Hematopoietic multipotent progenitor cell treated with erythropoietin and hydrocortisone succinate and interleukin-3 and kit ligand, for 6 days (in vitro differentiated cells): Measurements from ENCODE around the gene PRKCD.

ENCODE experiments used
- DNase-seq: peaks from one replicate; pipeline ENCODE4 v3.0.0-alpha.2; 2015

Gene PRKCD

GRCh38 chr3:53171827-53172505 lies 11.0 kb downstream of the PRKCD start:
- DNase-seq, result peak; percentile 53

- DNase-seq, result no peak
These were observed 12.1 kb downstream of the PRKCD start for GRCh38 chr3:53173107-53173506.

GRCh38 chr3:53174346-53175250 lies 13.6 kb downstream of the PRKCD start:
- DNase-seq, result no peak

- DNase-seq, result no peak
These were observed 14.9 kb downstream of the PRKCD start for GRCh38 chr3:53175613-53176540.

GRCh38 chr3:53178246-53178645 lies 17.2 kb downstream of the PRKCD start:
- DNase-seq, result no peak

- no peak for DNase-seq
These were observed 18.6 kb downstream of the PRKCD start for GRCh38 chr3:53179580-53179979.

GRCh38 chr3:53180305-53181023 lies 19.5 kb downstream of the PRKCD start:
- DNase-seq, result no peak

GRCh38 chr3:53181024-53181371 lies 20.0 kb downstream of the PRKCD start:
- no peak for DNase-seq

- no peak for DNase-seq
These were observed 20.5 kb downstream of the PRKCD start for GRCh38 chr3:53181528-53181927.

GRCh38 chr3:53182764-53183355 lies 21.9 kb downstream of the PRKCD start:
- no peak for DNase-seq

- no peak for DNase-seq
These were observed 22.5 kb downstream of the PRKCD start for GRCh38 chr3:53183514-53183913.

- DNase-seq, result no peak
These were observed 23.7 kb downstream of the PRKCD start for GRCh38 chr3:53184701-53185100.

- no peak for DNase-seq
These were observed 24.9 kb downstream of the PRKCD start for GRCh38 chr3:53185761-53186465.

- no peak for DNase-seq
These were observed 25.7 kb downstream of the PRKCD start for GRCh38 chr3:53186726-53187125.

- DNase-seq, result no peak
These were observed 26.4 kb downstream of the PRKCD start for GRCh38 chr3:53187430-53187829.

- no peak for DNase-seq
These were observed 27.2 kb downstream of the PRKCD start for GRCh38 chr3:53188136-53188685.

- DNase-seq, result no peak
These were observed 27.7 kb downstream of the PRKCD start for GRCh38 chr3:53188720-53189119.

GRCh38 chr3:53189276-53189675 lies 28.3 kb downstream of the PRKCD start:
- DNase-seq, result no peak

GRCh38 chr3:53190659-53191058 lies 29.6 kb downstream of the PRKCD start:
- DNase-seq, result no peak

- DNase-seq, result no peak
These were observed 30.9 kb downstream of the PRKCD start for GRCh38 chr3:53191836-53192480.

- no peak for DNase-seq
These were observed 31.6 kb downstream of the PRKCD start for GRCh38 chr3:53192608-53193007.
